ENCODE measurements around the gene CTNNA3. TPM values are rescaled to one million over a fixed set of nuclear protein-coding genes. Genes with fewer than 3 reads are reported as not detected.

Gene CTNNA3
- total RNA-seq, 1 donor from 2014 or later: 0.92 TPM

DNA sequence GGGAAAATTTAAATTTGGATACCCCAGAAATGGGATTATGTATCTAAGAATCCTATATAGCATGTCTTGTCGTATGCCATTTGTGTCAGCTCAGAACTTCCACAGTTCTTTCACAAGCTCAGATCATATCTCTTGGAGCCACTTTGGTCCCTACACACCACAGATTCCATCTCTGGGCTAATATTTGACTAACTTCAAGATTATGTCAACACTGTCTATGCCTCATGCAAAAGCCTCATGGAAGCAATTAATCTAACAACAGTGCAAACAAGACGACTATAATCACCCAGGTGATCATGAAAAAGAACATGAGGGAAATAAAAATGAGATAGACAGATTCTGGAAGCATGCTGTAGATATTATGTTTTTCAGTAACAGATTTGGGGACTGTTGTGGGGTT, 581.0 kb downstream of the CTNNA3 start:
- Mint-ChIP-seq H3K27me3 (ENCODE audit: low read depth) (peaks cover 2% of the 10 kb centered on the region), H3K4me3 (ENCODE audit: unreplicated experiment) (no peak overlapping the region), H3K27ac (ENCODE audit: unreplicated experiment) (no peak overlapping the region), H3K4me1 (ENCODE audit: low read depth) (peaks cover 21% of the 10 kb centered on the region), H3K36me3 (ENCODE audit: low read depth) (no peaks in the 10 kb centered on the region), H3K9me3 (ENCODE audit: low read depth) (no peaks in the 10 kb centered on the region)
- TF ChIP-seq, protein P1, sequence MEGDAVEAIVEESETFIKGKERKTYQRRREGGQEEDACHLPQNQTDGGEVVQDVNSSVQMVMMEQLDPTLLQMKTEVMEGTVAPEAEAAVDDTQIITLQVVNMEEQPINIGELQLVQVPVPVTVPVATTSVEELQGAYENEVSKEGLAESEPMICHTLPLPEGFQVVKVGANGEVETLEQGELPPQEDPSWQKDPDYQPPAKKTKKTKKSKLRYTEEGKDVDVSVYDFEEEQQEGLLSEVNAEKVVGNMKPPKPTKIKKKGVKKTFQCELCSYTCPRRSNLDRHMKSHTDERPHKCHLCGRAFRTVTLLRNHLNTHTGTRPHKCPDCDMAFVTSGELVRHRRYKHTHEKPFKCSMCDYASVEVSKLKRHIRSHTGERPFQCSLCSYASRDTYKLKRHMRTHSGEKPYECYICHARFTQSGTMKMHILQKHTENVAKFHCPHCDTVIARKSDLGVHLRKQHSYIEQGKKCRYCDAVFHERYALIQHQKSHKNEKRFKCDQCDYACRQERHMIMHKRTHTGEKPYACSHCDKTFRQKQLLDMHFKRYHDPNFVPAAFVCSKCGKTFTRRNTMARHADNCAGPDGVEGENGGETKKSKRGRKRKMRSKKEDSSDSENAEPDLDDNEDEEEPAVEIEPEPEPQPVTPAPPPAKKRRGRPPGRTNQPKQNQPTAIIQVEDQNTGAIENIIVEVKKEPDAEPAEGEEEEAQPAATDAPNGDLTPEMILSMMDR (IDR thresholded peaks at IDR 0.05): no peak
- no peak for DNase-seq (ENCODE audit: low spot score)

DNA sequence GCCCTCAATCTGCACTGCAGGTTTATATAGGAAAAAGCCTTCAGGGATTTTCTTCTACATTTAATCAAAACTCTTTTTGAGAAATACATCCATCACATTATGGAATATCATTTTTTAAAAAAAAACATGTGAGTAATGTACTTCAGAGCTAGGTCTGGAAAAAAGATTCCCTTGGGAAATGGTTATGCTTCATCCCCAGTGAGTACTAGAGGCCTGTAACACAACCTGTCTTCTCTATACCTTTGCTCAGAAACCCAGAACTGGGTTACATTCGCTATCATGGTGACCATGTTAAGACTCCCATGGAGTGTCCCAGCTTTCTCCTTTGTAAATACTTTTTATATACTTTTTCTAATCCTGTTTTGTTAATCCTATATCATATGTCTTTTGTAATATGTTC, 583.2 kb downstream of the CTNNA3 start:
- TF ChIP-seq, protein P1 (IDR thresholded peaks at IDR 0.05): no peak
- no peak overlapping the region for H3K4me3 Mint-ChIP-seq (ENCODE audit: unreplicated experiment)
- peaks cover 13% of the 10 kb centered on the region for H3K4me1 Mint-ChIP-seq (ENCODE audit: low read depth)
- no peaks in the 10 kb centered on the region for H3K9me3 Mint-ChIP-seq (ENCODE audit: low read depth)
- H3K27ac Mint-ChIP-seq (ENCODE audit: unreplicated experiment): no peak overlapping the region
- no peaks in the 10 kb centered on the region for H3K36me3 Mint-ChIP-seq (ENCODE audit: low read depth)
- no peak for DNase-seq (ENCODE audit: low spot score)
- H3K27me3 Mint-ChIP-seq (ENCODE audit: low read depth): peaks cover 2% of the 10 kb centered on the region

DNA sequence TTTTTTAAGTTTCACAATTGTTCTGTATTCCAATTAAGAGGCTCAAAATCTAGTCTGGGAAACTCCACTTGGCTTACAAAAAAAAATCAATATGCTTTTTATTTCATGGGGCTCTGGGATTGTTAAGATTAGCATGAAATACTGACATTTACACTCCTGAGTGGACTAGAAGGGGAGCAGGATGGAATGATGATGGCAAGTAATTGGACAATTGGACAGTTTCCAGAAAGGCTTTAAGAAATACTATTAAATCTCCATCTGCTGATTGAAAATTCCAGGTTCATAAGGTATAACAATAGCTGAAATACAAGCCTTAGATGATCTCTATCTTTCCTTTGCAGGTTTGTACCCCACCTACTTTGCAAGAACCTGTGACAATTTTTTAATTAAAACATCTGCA, 585.7 kb downstream of the CTNNA3 start:
- no peak for DNase-seq (ENCODE audit: low spot score)
- Mint-ChIP-seq H3K4me3 (ENCODE audit: unreplicated experiment) (no peak overlapping the region), H3K9me3 (ENCODE audit: low read depth) (no peaks in the 10 kb centered on the region), H3K36me3 (ENCODE audit: low read depth) (no peaks in the 10 kb centered on the region), H3K27me3 (ENCODE audit: low read depth) (peaks cover 2% of the 10 kb centered on the region), H3K4me1 (ENCODE audit: low read depth) (no peaks in the 10 kb centered on the region), H3K27ac (ENCODE audit: unreplicated experiment) (no peak overlapping the region)
- TF ChIP-seq, protein P1 (IDR thresholded peaks at IDR 0.05): no peak

DNA sequence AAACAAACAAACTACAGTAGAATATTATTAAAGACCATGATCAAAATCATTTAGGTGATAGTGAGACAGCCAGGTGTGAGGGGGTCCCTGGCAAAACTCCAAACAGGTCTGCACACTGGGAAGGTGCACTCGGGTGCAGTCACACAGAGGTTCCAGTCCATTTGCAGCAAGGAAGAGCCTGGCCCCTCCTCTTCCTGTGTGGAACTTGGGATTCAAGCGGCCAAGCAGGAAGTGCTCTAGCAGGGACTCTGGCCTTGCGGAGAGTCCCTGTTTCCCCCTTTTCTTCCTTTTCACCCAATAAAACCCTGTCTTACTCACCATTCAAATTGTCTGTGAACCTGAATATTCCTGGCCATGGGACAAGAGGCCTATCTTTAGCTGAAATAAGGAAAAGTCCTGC, 588.3 kb downstream of the CTNNA3 start:
- Mint-ChIP-seq H3K36me3 (ENCODE audit: low read depth) (no peaks in the 10 kb centered on the region), H3K4me3 (ENCODE audit: unreplicated experiment) (no peak overlapping the region), H3K9me3 (ENCODE audit: low read depth) (no peaks in the 10 kb centered on the region), H3K27ac (ENCODE audit: unreplicated experiment) (no peak overlapping the region), H3K27me3 (ENCODE audit: low read depth) (peaks cover 2% of the 10 kb centered on the region), H3K4me1 (ENCODE audit: low read depth) (no peaks in the 10 kb centered on the region)
- TF ChIP-seq, protein P1 (IDR thresholded peaks at IDR 0.05): no peak
- no peak for DNase-seq (ENCODE audit: low spot score)

DNA sequence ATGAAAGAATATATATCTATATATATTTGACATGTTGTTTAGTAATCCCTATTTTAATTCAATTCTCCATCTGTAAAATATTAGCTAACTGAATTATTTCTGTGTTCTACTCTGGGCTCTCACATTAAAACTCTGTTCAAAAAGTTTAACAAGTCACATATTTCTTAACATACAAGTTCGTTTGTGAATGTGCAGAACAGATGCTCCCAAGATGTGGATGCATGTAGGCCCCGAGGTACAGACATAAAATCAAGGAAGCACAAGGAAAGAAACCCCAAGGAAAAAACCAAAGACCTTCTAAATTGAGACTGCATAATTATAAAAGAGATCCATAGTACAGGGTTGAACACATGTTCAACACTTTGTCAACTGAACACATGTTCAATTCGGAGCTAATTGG, 595.0 kb downstream of the CTNNA3 start:
- no peak overlapping the region for H3K4me3 Mint-ChIP-seq (ENCODE audit: unreplicated experiment)
- H3K27me3 Mint-ChIP-seq (ENCODE audit: low read depth): no peaks in the 10 kb centered on the region
- TF ChIP-seq, protein P1 (IDR thresholded peaks at IDR 0.05): no peak
- H3K9me3 Mint-ChIP-seq (ENCODE audit: low read depth): no peaks in the 10 kb centered on the region
- peaks cover 4% of the 10 kb centered on the region for H3K4me1 Mint-ChIP-seq (ENCODE audit: low read depth)
- DNase-seq (ENCODE audit: low spot score): no peak
- H3K36me3 Mint-ChIP-seq (ENCODE audit: low read depth): no peaks in the 10 kb centered on the region
- H3K27ac Mint-ChIP-seq (ENCODE audit: unreplicated experiment): no peak overlapping the region
